ENCODE data around the gene RABGAP1L.

DNA sequence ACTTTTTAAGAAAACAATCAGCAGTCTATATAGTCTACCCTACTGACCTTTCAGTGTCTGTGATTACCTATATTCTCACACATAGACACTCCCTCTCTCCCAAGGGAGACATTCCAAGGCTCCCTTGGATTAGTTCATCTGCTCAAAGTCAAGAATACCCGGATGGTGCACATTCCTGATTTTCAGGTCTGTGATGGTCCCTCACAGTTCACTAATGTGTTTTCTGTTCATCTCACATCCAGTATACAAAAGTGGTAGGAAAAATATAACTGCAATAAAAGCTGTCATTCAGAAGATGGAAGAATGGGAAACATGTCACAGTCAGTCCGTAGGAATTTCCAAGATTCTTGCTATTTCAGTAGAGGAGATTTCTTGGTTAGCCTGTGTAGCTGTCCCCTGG, 616.3 kb downstream of the RABGAP1L start:
- no peak for TF ChIP-seq POLR2A (IDR thresholded peaks at IDR 0.05)
- TF ChIP-seq, protein P1, sequence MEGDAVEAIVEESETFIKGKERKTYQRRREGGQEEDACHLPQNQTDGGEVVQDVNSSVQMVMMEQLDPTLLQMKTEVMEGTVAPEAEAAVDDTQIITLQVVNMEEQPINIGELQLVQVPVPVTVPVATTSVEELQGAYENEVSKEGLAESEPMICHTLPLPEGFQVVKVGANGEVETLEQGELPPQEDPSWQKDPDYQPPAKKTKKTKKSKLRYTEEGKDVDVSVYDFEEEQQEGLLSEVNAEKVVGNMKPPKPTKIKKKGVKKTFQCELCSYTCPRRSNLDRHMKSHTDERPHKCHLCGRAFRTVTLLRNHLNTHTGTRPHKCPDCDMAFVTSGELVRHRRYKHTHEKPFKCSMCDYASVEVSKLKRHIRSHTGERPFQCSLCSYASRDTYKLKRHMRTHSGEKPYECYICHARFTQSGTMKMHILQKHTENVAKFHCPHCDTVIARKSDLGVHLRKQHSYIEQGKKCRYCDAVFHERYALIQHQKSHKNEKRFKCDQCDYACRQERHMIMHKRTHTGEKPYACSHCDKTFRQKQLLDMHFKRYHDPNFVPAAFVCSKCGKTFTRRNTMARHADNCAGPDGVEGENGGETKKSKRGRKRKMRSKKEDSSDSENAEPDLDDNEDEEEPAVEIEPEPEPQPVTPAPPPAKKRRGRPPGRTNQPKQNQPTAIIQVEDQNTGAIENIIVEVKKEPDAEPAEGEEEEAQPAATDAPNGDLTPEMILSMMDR (IDR thresholded peaks at IDR 0.05 in 8 of 11, conservative IDR thresholded peaks at IDR 0.05 in 3 of 11), result no peak
- no peak for TF ChIP-seq POLR2AphosphoS5 (IDR thresholded peaks at IDR 0.05)

All from spleen (tissue), 7 donors.